Activated naive CD8-positive, alpha-beta T cell (primary cell): ENCODE data around the gene TUBB1.

Source experiments
- H3K27ac Mint-ChIP-seq: one replicate; pipeline ENCODE4 v1.8.0; 2021; ENCODE audit warnings: mixed read lengths
- H3K27me3 Mint-ChIP-seq: one replicate; pipeline ENCODE4 v1.8.0; 2021; ENCODE audit warnings: mixed read lengths
- H3K36me3 Mint-ChIP-seq: one replicate; pipeline ENCODE4 v1.8.0; 2021; ENCODE audit warnings: mixed read lengths
- H3K4me1 Mint-ChIP-seq: one replicate; pipeline ENCODE4 v1.8.0; 2021; ENCODE audit warnings: low read depth, mixed read lengths
- H3K4me3 Mint-ChIP-seq: one replicate; pipeline ENCODE4 v1.8.0; 2021; ENCODE audit warnings: mild to moderate bottlenecking, mixed read lengths
- H3K9me3 Mint-ChIP-seq: one replicate; pipeline ENCODE4 v1.8.0; 2021; ENCODE audit warnings: low read depth, mixed read lengths

TUBB1 gene

DNA sequence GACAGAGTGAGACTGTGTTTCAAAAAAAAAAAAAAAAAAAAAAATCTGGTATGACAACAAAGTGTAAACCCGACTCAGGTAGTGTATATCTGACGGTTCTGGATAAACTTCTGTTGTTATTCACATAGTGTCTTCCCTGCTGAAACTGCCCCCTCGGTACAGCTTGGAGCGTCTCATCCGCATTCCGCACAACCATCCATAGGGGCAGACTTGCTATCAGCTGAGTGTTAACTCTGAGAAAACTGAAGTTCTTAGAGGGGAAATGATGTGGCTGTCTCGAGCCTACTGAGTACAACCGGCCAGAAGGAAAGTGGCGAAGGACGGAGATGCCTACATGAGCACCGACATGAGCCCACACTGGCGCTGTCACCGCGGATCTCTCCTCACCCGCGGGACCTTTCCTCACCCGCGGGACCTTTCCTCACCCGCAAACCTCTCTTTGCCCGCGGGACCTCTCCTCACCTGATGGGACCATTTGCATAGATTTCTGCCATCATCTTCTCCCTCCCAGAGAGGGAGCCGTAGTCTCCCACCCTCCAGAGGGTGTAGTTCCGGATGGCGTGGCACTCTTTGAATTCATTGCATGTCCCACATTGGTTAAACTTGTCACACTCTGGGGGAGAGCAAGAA lies 22.0 kb upstream of the TUBB1 start:
- Mint-ChIP-seq H3K27ac (no peak overlapping the region), H3K4me1 (peaks cover under 1% of the 10 kb centered on the region), H3K36me3 (peaks cover 10% of the 10 kb centered on the region), H3K9me3 (no peaks in the 10 kb centered on the region), H3K4me3 (no peak overlapping the region), H3K27me3 (no peaks in the 10 kb centered on the region)

DNA sequence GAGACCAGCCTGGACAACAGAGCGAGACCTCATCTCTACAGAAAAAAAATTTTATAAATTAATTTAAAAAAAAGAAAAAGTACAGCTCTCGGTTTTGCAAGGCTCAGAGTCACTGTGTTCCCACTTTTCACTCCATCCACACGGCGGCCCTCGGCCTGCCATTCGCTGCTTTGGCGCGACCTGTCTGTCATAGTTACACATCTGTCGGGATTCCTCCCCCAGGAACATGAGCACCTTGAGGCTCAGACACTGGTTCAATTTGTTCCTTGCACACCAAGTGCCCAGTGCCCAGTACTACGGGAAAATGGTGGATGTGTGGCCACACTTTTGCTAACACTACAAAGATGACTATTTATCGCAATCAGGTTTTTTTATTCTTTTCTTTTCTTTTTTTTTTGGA lies 20.6 kb upstream of the TUBB1 start:
- H3K4me1 Mint-ChIP-seq, result peaks cover 10% of the 10 kb centered on the region
- H3K27me3 Mint-ChIP-seq, result no peaks in the 10 kb centered on the region
- no peak overlapping the region for H3K4me3 Mint-ChIP-seq
- H3K36me3 Mint-ChIP-seq, result peaks cover 10% of the 10 kb centered on the region
- no peaks in the 10 kb centered on the region for H3K9me3 Mint-ChIP-seq
- no peak overlapping the region for H3K27ac Mint-ChIP-seq

DNA sequence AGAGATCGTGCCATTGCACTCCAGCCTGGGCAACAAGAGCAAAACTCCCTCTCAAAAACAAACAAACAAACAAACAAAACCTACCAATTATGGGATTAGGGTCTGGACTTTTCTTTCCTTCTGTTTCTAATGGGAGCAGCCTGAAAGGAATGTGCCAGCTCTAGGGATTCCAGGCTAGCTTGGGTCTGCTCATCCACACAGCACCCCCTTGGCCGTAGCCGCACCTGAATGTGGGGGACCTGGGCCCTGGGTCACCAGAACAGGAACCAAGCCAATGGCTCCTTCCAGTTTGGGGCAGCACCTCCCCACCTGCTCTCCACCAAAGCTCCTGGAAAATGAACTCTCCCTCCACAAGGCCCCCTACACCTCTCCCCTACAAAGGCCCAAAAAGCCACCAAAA lies 18.9 kb upstream of the TUBB1 start:
- H3K4me3 Mint-ChIP-seq, result no peak overlapping the region
- peaks cover 8% of the 10 kb centered on the region for H3K36me3 Mint-ChIP-seq
- no peak overlapping the region for H3K27ac Mint-ChIP-seq
- no peaks in the 10 kb centered on the region for H3K27me3 Mint-ChIP-seq
- H3K9me3 Mint-ChIP-seq, result no peaks in the 10 kb centered on the region
- peaks cover 27% of the 10 kb centered on the region for H3K4me1 Mint-ChIP-seq

DNA sequence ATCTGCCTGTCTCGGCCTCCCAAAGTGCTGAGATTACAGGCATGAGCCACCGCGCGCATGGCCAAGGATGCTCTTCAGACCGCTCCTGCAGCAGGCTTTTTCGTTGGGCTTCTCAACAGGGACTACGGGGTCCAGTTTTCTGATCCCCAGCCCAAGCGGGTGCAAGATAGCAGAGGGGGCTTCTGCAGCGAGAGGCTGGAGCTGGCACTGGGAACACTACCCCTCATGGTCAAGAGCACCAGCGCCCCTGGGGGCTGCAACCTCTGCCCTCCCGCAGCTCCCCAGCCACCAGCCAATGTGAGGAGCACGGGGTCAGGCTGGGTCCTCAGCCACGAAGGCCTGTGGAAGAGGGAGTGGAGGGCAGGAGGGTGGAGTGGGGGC lies 18.2 kb upstream of the TUBB1 start:
- Mint-ChIP-seq H3K4me1 (peaks cover 33% of the 10 kb centered on the region), H3K9me3 (no peaks in the 10 kb centered on the region), H3K36me3 (peaks cover 6% of the 10 kb centered on the region), H3K4me3 (no peak overlapping the region), H3K27me3 (no peaks in the 10 kb centered on the region), H3K27ac (no peak overlapping the region)

DNA sequence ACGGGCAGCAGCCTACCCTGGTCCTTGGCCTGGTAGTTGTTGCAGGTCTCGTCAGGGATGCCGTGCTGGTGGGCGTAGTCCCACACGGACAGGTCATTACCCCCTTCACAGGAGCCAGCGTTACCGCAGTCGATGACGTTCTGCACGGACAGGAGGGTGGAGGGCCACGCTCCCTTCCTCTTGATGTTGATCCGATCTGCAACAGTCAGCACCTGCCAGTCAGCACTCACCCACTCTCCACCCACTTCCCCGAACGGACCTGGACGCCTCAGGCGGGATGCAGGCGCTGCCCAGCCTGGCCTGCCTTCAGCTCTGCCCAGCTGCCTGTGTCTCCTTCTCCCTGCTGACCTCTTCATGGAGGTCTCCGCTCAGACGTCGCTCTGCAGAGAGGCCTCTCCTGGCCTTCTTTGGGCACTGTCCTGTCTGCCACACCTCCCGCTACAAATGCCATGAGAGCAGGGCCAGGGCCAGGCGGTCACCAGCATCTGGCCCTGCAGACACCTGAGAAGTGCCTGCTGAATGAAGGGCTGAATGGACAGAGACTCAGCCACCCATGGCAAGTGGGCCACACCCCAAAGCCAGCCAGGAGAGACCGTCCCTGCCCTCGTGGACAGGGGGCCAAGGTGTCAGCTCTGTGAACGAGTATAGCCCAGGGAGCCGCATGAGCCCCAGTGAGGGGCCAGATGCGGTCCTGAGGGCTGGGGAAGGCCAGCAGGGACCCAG lies 17.6 kb upstream of the TUBB1 start:
- Mint-ChIP-seq H3K36me3 (peaks cover 6% of the 10 kb centered on the region), H3K27me3 (no peaks in the 10 kb centered on the region), H3K4me3 (no peak overlapping the region), H3K4me1 (peaks cover 35% of the 10 kb centered on the region), H3K27ac (no peak overlapping the region), H3K9me3 (no peaks in the 10 kb centered on the region)

DNA sequence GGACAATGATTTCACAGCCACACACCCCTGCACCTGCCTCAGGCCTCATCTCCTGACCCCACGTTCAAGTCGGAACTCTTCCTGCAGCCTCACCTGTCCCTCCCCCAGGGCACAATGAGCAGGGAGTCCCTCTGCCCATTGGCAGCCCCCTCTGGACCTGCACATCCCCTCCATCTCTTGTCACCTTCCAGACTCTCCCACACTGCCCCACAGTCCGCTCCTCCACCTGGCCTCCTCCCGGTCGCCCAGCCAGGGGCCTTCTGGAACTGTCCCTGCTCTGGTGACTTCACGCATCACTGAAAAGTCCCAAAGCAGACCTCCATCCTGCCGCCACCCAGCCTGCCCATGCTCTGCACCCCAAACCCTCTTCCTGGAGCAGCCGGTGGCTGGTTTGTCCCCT lies 16.8 kb upstream of the TUBB1 start:
- H3K9me3 Mint-ChIP-seq, result no peaks in the 10 kb centered on the region
- peaks cover 6% of the 10 kb centered on the region for H3K36me3 Mint-ChIP-seq
- no peak overlapping the region for H3K4me3 Mint-ChIP-seq
- no peak overlapping the region for H3K27ac Mint-ChIP-seq
- H3K27me3 Mint-ChIP-seq, result no peaks in the 10 kb centered on the region
- peaks cover 35% of the 10 kb centered on the region for H3K4me1 Mint-ChIP-seq

DNA sequence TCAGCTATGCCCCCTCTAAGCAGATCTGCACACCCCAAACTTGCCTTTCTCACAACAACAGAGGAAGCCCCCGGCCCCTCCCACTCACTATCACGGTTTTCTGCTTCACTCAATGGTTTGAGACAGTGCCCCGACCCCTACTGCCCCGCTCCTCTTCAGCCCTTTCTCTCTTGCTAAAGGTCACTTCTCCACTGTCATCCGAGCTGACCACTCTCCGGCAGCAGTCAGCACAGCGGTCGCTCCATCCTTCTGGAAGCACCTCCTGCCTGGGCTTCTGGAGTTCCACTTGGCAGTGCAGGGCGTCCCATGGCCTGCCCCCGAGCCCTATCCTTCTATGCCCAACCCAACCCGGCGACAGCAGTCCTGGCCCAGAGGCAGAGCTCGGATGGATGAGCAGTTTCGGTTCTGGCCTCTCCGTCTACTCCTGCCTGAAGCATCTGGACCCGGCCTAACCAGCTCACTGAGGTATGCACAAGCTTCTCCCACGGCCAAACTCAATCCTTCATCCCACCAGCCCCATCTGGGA lies 16.3 kb upstream of the TUBB1 start:
- Mint-ChIP-seq H3K27me3 (no peaks in the 10 kb centered on the region), H3K27ac (no peak overlapping the region), H3K4me3 (no peak overlapping the region), H3K36me3 (peaks cover under 1% of the 10 kb centered on the region), H3K4me1 (peaks cover 35% of the 10 kb centered on the region), H3K9me3 (no peaks in the 10 kb centered on the region)

DNA sequence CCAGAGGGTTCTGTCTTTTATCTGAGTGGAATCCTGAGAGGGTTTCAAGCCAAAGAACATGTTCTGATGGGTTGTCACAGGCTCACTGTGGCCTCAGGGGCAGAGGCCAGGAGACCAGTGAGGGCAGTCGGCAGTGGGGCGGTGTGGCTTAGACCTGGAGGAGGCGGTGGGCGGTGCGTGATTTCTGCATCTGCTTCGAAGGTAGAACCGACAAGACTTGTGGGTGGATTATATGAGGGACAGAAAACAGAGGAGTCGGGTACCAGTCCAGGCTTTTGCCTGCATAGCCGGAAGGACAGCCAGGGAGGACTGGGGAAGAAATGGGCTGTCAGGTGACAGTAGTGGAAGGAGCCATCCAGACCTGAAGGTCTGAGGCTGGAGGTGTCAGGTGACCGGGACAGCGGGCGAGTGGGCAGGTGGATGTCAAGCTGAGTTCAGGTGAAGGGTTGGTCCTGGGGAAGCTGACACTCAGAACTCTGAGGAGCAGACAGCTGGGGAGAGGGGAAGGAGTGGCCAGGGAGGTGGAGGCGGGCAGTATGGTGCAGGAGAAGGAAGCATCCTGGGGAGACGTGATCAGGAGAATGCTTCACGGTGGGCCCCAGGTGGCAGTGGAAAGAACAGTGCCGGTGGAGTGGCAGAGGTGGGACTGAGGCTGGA lies 15.3 kb upstream of the TUBB1 start:
- Mint-ChIP-seq H3K9me3 (no peaks in the 10 kb centered on the region), H3K36me3 (no peaks in the 10 kb centered on the region), H3K27me3 (no peaks in the 10 kb centered on the region), H3K4me1 (peaks cover 35% of the 10 kb centered on the region), H3K4me3 (peak overlapping the region; percentile 74), H3K27ac (peak overlapping the region; percentile 68)

DNA sequence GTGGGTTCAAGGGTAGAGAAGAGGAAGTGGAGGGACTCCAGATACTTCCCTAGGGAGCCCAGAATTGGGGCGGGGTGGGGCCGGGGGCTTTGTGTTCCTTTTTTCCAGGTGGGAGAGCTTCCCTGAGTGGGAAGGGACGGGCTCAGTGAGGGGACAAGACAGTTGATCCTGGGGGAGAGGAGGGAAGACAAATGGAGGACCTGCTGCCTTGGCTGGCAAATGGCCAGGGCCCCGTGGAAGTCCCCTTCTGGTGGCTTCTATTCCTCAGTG lies 14.8 kb upstream of the TUBB1 start:
- H3K4me1 Mint-ChIP-seq, result peaks cover 35% of the 10 kb centered on the region
- H3K27ac Mint-ChIP-seq, result no peak overlapping the region
- peak overlapping the region; percentile 74 for H3K4me3 Mint-ChIP-seq
- no peaks in the 10 kb centered on the region for H3K9me3 Mint-ChIP-seq
- H3K27me3 Mint-ChIP-seq, result no peaks in the 10 kb centered on the region
- no peaks in the 10 kb centered on the region for H3K36me3 Mint-ChIP-seq

DNA sequence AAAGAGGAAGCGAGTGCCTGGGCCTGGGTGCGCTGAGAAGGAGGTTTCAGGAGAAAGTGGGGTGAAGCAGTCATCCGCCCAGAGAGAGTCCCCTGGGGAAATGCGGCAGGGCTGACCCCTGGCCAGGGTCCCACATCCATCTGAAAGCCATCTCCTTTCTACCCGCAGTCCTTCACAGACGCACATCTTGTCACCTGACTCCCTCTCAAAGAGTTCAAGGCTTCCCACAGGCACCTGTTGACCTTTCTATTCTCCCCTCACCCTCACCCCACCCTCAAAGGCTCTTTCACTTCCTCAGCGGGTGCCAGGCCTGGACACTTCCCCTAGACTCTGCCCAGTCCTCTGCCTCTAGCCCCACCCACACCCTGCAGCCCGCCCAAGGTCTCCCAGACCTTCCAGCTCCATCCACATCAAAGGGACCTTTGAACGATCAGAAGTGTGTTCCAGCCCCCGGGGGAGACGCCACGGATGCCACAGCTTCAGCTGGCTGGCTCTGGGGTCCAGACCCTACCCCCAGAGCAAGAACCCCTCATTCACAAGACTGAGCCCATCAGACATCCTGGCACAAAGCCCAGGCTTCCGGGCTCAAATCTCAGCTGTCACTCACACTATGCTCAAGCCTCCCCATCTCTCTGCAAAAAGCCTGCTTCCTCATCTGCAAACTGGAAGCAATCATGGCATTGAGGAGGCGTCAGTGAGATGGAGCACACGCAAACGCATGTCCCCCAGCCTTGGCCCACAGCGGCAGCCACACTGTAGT lies 14.3 kb upstream of the TUBB1 start:
- no peaks in the 10 kb centered on the region for H3K9me3 Mint-ChIP-seq
- peaks cover 35% of the 10 kb centered on the region for H3K4me1 Mint-ChIP-seq
- H3K27ac Mint-ChIP-seq, result peak overlapping the region; percentile 67
- no peaks in the 10 kb centered on the region for H3K36me3 Mint-ChIP-seq
- peak overlapping the region; percentile 74 for H3K4me3 Mint-ChIP-seq
- H3K27me3 Mint-ChIP-seq, result no peaks in the 10 kb centered on the region

DNA sequence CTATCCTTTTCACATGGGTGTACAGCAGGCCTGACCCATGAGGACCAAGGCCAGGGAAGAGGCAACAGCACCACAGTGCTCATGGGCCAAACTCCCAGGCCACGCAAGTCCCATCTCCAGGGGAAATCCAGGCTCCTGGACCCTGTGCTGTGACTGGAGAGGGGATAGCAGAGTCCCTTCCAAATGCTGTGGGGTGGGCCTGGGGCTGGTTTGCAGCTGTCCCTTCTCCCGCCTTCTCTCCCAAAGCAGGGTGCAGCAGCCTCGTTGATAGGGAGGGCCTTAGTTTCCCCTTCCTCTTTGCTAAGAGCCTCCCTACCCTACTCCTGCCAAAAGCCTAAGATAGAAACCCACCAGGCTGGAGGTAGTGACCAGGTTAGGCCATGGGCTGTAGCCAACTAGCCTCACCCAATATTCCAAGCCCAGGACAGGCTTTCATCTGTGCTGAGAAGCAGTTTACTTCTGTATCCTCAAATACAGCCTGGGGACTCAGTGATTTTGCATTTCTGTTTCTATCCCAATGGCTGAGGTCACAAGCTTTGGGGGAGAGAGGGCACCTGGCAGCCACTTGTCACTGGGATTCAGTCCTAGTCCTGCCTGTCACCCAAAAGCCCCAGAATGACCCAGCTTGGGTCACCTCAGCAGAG lies 13.6 kb upstream of the TUBB1 start:
- no peaks in the 10 kb centered on the region for H3K36me3 Mint-ChIP-seq
- no peaks in the 10 kb centered on the region for H3K9me3 Mint-ChIP-seq
- peak overlapping the region; percentile 74 for H3K4me3 Mint-ChIP-seq
- peaks cover 35% of the 10 kb centered on the region for H3K4me1 Mint-ChIP-seq
- no peaks in the 10 kb centered on the region for H3K27me3 Mint-ChIP-seq
- H3K27ac Mint-ChIP-seq, result peak overlapping the region; percentile 68

DNA sequence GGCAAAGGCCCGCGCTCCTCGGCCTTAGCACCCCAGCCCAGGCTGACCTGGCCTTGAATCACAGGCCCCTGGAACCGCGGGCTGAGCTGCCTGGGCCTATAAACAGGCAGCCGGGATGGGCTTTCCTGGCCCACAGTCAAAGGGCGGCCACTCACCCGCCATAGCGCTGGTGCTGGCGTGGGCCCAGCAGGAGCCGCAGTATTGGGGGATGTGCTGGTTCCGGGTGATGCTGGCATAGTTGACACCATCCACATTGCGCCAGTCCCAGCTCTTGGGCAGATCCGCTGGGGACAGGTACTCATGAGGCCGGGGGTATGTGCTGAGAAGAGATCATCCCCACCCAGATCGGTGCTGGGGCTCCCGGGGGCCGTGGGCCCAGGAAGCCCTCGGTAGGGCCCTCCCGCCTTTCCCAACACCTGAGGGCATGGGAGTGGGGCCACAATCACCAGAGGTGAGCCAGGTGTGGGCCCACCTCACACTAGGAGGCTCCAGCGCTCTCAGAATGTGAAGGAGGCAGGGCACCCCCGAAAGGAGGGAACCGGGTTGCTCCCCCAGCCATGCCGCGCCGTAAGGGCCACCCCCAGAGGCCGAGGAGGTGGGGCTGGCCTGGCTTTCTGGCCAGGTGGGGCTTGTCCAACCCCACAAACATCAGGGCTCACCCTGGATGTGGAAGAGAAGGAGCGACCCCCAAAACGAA lies 12.9 kb upstream of the TUBB1 start:
- no peaks in the 10 kb centered on the region for H3K9me3 Mint-ChIP-seq
- H3K27me3 Mint-ChIP-seq, result no peaks in the 10 kb centered on the region
- H3K36me3 Mint-ChIP-seq, result no peaks in the 10 kb centered on the region
- peak overlapping the region; percentile 66 for H3K27ac Mint-ChIP-seq
- peak overlapping the region; percentile 74 for H3K4me3 Mint-ChIP-seq
- H3K4me1 Mint-ChIP-seq, result peaks cover 37% of the 10 kb centered on the region

DNA sequence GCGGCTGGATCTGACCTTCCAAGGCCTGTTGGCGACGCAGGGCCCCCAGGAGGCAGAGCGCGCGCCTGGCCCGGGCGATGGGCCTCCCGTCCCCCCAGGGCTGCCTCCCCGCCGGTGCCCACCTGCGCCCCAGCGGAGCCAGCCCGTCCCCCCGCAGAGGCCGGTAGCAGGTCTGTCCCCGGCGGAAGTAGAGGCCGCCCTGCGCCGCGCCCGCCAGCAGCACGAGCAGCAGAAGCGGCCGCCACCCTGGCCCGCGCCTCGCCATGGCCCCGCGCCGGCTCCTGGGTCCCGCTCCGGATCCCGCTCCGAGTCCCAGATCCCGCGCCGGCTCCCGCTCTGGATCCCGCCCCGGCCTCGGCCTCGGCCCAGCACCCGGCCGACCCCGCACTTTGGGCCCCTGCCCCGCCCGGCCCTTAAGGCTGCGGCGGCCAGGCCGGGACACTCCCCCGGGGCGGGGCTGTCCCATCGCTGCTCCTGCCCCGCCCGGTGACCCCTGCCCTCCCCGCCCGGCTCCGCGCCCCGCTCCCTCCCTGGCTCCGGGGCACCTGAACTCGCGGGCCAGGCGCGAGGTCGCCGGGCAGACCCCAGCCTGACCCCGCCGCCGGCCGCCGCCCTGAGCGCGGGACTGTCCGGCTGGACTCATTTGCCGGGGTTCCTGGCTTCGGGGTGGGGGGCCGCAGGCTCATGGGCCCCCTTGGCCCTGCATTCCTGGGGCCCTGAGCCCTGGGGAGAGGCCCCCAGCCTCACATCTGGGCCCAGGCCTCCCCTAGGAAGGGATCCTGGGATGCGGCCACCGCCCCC lies 12.2 kb upstream of the TUBB1 start, which contains the start of gene CTSZ:
CTSZ (minus strand) TSS at position 391 of the 801 bp plus-strand sequence; CDS start at position 265, 126 bp downstream.
- Mint-ChIP-seq H3K27me3 (no peaks in the 10 kb centered on the region), H3K9me3 (no peaks in the 10 kb centered on the region), H3K36me3 (no peaks in the 10 kb centered on the region), H3K27ac (peak within 1 kb of the TSS; percentile 66), H3K4me3 (peak within 1 kb of the TSS; percentile 81), H3K4me1 (peaks cover 42% of the 10 kb centered on the region)
